ENCODE results near the gene ADAMTS9.

DNA sequence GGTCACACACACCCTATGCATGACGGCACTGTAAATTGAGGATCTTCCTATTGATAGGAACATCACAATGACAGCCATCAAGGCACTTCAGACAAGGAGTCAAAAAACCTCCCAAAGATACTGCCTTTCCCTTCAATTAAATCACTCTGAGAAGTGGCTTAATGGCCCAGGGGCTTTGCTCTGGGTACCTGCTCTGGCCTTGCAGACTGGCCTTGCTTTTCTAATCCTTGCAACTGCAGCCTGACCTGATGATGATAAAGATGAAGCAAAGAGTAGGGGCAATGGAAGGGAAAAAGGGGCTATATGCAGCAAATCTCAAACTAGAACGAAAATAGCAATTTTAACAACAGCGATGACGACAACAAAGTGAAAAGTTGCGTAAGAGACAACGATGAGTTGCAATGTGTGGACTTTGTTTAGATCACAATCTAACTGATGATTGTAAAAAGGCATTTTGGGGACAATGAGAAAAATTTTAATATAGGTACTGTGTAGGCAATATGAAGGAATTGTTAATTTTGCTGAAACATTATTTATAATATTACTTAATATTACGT is 14.6 kb downstream of the ADAMTS9 start:
- no peak for TF ChIP-seq GATA3 (IDR thresholded peaks at IDR 0.05; ENCODE audit: low read depth, low read length)
- no peak for TF ChIP-seq GATA2 (IDR thresholded peaks at IDR 0.05; ENCODE audit: low read depth, low read length)

All from SH-SY5Y (cell line).